SK-N-SH treated with all-trans-retinoic acid at 6 μM for 48 hours (cell line): ENCODE results near the gene MYLK.

Experiments used
- ATAC-seq: fragments of 200-7000 bp; cut with Tn5 transposase; 3 replicates; pipeline ENCODE4 v1.9.1; 2020; ENCODE audit warnings: mild to moderate bottlenecking, moderate library complexity
- ARNTL ChIP-seq: fragments of 450-650 bp; formaldehyde crosslinking; IDR thresholded peaks from 2 replicates; pipeline ENCODE4 v1.5.0; 2020; ENCODE audit warnings: low read depth, mild to moderate bottlenecking, moderate library complexity, borderline replicate concordance
- BACH2 ChIP-seq: fragments of 250-450 bp; sonication (Bioruptor Pico); IDR thresholded peaks from 2 replicates; pipeline ENCODE4 v1.9.0; 2021; ENCODE audit warnings: mild to moderate bottlenecking, borderline replicate concordance
- CREB5 ChIP-seq: fragments of 250-450 bp; sonication (Bioruptor Pico); IDR thresholded peaks from 2 replicates; pipeline ENCODE4 v1.5.1; 2020; ENCODE audit warnings: low read depth, mild to moderate bottlenecking, moderate library complexity
- CSRNP3 ChIP-seq: fragments of 250-450 bp; sonication (Bioruptor Pico); IDR thresholded peaks from 2 replicates; pipeline ENCODE4 v1.5.1; 2021; ENCODE audit warnings: mild to moderate bottlenecking, moderate library complexity
- ESRRG ChIP-seq: fragments of 250-450 bp; sonication (Bioruptor Pico); IDR thresholded peaks from 2 replicates; pipeline ENCODE4 v1.6.1; 2021; ENCODE audit warnings: mild to moderate bottlenecking
- GLIS3 ChIP-seq: fragments of 250-450 bp; sonication (Bioruptor Pico); IDR thresholded peaks from 2 replicates; pipeline ENCODE4 v1.5.0; 2020; ENCODE audit warnings: mild to moderate bottlenecking, moderate library complexity
- OSR1 ChIP-seq: fragments of 250-450 bp; sonication (Bioruptor Pico); IDR thresholded peaks from 2 replicates; pipeline ENCODE4 v1.8.0; 2022; ENCODE audit warnings: moderate library complexity, mild to moderate bottlenecking, inconsistent platforms
- PATZ1 ChIP-seq: fragments of 250-450 bp; sonication (Bioruptor Pico); IDR thresholded peaks from 2 replicates; pipeline ENCODE4 v1.8.0; 2020; ENCODE audit warnings: mild to moderate bottlenecking, moderate library complexity, borderline replicate concordance
- PPARA ChIP-seq: fragments of 250-450 bp; sonication (Bioruptor Pico); IDR thresholded peaks from 2 replicates; pipeline ENCODE4 v1.5.0; 2020; ENCODE audit warnings: mild to moderate bottlenecking, borderline replicate concordance
- SNAI2 ChIP-seq: fragments of 250-450 bp; sonication (Bioruptor Pico); IDR thresholded peaks from 2 replicates; pipeline ENCODE4 v1.5.0; 2020; ENCODE audit warnings: mild to moderate bottlenecking, moderate library complexity
- TCF4 ChIP-seq: fragments of 250-450 bp; sonication (Bioruptor Pico); IDR thresholded peaks from 2 replicates; pipeline ENCODE4 v1.8.0; 2021; ENCODE audit warnings: mild to moderate bottlenecking, moderate library complexity, borderline replicate concordance
- TOX ChIP-seq: fragments of 250-450 bp; sonication (Bioruptor Pico); IDR thresholded peaks from 2 replicates; pipeline ENCODE4 v1.8.0; 2021; ENCODE audit warnings: mild to moderate bottlenecking, moderate library complexity, borderline replicate concordance
- ZFP3 ChIP-seq: fragments of 250-450 bp; sonication (Bioruptor Pico); IDR thresholded peaks from 2 replicates; pipeline ENCODE4 v1.5.0; 2020; ENCODE audit warnings: mild to moderate bottlenecking, moderate library complexity
- ZFP30 ChIP-seq: fragments of 450-650 bp; formaldehyde crosslinking; IDR thresholded peaks from 2 replicates; pipeline ENCODE4 v1.5.0; 2022; ENCODE audit warnings: mild to moderate bottlenecking, moderate library complexity
- ZNF565 ChIP-seq: fragments of 450-650 bp; formaldehyde crosslinking; conservative IDR thresholded peaks from 2 replicates; pipeline ENCODE4 v1.5.0; 2020; ENCODE audit warnings: low read depth, mild to moderate bottlenecking, moderate library complexity
- ZNF70 ChIP-seq: fragments of 450-650 bp; formaldehyde crosslinking; IDR thresholded peaks from 2 replicates; pipeline ENCODE4 v1.5.0; 2020; ENCODE audit warnings: mild to moderate bottlenecking, moderate library complexity
- ZNF8 ChIP-seq: fragments of 450-650 bp; formaldehyde crosslinking; IDR thresholded peaks from 2 replicates; pipeline ENCODE4 v1.5.0; 2020; ENCODE audit warnings: mild to moderate bottlenecking, moderate library complexity
- TF ChIP-seq, protein P1 (sequence below): fragments of 250-450 bp; sonication (Bioruptor Pico); IDR thresholded peaks from 2 replicates; pipeline ENCODE4 v1.8.0; 2021; ENCODE audit warnings: low read depth, mild to moderate bottlenecking, moderate library complexity, borderline replicate concordance
- TF ChIP-seq, protein P2 (sequence below): fragments of 250-450 bp; sonication (Bioruptor Pico); IDR thresholded peaks from 2 replicates; pipeline ENCODE4 v1.5.0; 2020; ENCODE audit warnings: mild to moderate bottlenecking, moderate library complexity

MYLK gene

DNA sequence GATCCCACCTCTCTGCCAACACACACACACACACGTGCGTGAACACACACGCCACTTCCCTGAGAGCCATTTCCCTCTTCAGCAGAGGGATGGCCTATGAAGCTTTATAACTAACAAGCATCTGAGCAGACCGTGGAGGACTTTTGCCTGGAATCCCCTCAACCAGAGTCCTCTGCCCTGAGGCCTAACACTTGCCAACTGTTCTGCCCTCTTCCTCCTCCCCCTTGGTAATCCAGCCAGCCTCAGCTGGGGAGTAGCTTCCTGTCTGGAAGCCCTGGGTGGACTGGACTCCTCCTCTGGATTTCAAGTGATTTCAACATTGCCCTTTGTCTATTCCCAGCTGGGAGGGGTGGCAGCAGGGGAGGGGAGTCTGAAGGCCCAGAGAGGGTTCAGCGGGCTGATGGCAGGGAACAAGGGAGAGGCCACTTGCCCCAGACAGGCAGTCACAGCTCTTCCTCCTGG is 230.9 kb downstream of the MYLK start:
- TF ChIP-seq ESRRG (CRISPR knock-in tag) (no peak), TCF4 (CRISPR knock-in tag) (no peak), PATZ1 (CRISPR knock-in tag) (no peak), ARNTL (CRISPR knock-in tag) (no peak), ZNF8 (CRISPR knock-in tag) (no peak), ZNF70 (CRISPR knock-in tag) (no peak), GLIS3 (CRISPR knock-in tag) (no peak), OSR1 (no peak), BACH2 (no peak), ZFP30 (no peak), CSRNP3 (CRISPR knock-in tag) (no peak), SNAI2 (CRISPR knock-in tag) (no peak)
- TF ChIP-seq, protein P1, sequence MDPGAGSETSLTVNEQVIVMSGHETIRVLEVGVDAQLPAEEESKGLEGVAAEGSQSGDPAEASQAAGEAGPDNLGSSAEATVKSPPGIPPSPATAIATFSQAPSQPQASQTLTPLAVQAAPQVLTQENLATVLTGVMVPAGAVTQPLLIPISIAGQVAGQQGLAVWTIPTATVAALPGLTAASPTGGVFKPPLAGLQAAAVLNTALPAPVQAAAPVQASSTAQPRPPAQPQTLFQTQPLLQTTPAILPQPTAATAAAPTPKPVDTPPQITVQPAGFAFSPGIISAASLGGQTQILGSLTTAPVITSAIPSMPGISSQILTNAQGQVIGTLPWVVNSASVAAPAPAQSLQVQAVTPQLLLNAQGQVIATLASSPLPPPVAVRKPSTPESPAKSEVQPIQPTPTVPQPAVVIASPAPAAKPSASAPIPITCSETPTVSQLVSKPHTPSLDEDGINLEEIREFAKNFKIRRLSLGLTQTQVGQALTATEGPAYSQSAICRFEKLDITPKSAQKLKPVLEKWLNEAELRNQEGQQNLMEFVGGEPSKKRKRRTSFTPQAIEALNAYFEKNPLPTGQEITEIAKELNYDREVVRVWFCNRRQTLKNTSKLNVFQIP: no peak
- TF ChIP-seq, protein P2, sequence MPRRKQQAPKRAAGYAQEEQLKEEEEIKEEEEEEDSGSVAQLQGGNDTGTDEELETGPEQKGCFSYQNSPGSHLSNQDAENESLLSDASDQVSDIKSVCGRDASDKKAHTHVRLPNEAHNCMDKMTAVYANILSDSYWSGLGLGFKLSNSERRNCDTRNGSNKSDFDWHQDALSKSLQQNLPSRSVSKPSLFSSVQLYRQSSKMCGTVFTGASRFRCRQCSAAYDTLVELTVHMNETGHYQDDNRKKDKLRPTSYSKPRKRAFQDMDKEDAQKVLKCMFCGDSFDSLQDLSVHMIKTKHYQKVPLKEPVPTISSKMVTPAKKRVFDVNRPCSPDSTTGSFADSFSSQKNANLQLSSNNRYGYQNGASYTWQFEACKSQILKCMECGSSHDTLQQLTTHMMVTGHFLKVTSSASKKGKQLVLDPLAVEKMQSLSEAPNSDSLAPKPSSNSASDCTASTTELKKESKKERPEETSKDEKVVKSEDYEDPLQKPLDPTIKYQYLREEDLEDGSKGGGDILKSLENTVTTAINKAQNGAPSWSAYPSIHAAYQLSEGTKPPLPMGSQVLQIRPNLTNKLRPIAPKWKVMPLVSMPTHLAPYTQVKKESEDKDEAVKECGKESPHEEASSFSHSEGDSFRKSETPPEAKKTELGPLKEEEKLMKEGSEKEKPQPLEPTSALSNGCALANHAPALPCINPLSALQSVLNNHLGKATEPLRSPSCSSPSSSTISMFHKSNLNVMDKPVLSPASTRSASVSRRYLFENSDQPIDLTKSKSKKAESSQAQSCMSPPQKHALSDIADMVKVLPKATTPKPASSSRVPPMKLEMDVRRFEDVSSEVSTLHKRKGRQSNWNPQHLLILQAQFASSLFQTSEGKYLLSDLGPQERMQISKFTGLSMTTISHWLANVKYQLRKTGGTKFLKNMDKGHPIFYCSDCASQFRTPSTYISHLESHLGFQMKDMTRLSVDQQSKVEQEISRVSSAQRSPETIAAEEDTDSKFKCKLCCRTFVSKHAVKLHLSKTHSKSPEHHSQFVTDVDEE (CRISPR knock-in tag): no peak
- peak; percentile 60 for ATAC-seq

GRCh38 chr3:123652342-123652984 is 231.7 kb downstream of the MYLK start:
- TF ChIP-seq ZNF565 (CRISPR knock-in tag) (no peak), ZFP30 (no peak)
- TF ChIP-seq, protein P2 (CRISPR knock-in tag): no peak
- peak; percentile 88 for ATAC-seq

DNA sequence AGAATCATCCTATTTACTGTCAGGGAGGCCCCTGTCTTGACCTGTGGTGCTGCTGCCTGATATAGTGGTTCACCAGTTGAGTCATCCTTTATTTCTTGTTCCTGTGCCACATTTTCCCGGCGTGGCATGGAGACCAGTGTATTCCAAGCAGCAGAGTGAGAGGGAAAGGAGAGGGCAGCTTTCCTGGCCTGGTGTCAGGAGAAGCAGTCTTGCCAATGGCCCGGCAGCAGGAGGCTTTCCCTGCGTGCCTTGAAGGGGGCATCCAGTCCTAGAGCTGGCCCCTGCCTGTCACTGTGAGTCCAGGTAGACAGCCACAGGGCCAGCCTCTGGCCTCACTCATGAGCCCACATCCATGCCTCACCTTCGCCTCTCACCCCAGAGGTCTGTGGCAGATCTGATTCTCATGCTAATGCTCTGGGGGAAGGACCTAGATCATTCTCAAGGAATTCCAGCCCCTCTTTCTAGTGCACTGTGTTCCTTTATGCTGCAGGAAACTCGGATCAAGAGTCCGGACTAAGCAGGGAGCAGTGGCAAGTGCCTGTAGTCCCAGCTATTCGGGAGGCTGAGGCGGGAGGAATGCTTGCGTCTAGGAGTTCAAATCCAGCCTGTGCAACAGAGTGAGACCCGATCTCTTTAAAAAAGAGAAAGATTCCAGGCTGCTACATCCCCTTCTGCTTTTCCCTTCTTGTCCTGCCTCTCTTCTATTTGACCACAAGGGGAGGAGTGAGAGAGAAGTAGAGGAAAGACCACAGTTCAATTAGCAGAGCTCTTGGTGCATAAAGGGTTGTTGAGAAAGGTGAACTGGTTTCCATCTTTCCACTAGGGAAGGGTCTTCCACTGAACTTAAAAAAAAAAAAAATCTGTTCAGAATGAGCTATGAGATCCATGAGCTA is 232.4 kb downstream of the MYLK start:
- no peak for ATAC-seq
- TF ChIP-seq SNAI2 (CRISPR knock-in tag) (no peak), TCF4 (CRISPR knock-in tag) (no peak), ZNF565 (CRISPR knock-in tag) (no peak), ZNF70 (CRISPR knock-in tag) (no peak), TOX (CRISPR knock-in tag) (no peak), PPARA (CRISPR knock-in tag) (no peak), ZFP3 (CRISPR knock-in tag) (no peak), BACH2 (no peak), ZFP30 (no peak), GLIS3 (CRISPR knock-in tag) (no peak), OSR1 (no peak), CREB5 (no peak)
- TF ChIP-seq, protein P1: no peak
